ENCODE measurements around the gene RAB38.

Gene RAB38

DNA sequence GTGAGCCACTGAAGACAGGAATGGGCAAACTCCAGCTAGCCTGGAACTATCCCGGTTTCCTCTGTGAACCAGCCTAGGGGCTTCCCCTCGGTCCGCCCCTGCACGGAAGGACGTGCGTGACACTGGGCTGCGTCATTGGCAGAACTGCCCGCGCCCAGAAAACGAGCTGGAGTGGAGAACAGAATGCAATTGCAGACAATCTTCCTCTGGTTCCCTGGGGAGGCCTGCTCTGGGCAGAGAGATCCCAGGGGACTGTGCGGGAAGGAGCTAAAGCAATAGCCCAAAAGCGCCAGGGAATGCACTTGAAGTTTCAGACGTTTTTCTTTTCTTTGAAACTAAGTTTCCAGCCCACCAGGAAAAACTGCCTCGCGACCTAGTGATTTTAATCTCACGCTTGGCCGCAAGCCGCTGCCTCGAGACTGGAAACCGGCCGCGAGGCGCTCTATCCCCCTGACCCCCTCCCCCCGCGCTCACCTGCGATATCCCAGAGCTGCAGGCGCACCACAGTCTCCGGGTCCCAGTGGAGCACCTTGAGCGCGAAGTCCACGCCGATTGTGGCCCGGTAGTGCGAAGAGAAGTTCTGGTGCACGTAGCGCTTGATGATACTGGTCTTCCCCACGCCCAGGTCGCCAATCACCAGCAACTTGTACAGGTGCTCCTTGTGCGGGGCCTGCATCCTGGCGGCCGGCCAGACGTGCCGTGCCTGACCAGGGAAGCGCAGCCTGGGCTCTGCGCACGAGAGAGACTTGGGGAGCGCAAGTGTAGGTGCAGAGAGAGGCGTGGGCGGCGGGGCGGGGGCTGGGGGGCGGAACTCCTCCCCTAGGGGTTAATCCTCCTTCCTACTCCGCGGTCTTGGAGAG, at the start of gene RAB38:
Gene RAB38, minus strand, starts transcription at position 735 of the 860 bp plus-strand sequence. Its CDS starts 59 bp downstream, at position 676.
- peak; percentile 89 for DNase-seq

DNA sequence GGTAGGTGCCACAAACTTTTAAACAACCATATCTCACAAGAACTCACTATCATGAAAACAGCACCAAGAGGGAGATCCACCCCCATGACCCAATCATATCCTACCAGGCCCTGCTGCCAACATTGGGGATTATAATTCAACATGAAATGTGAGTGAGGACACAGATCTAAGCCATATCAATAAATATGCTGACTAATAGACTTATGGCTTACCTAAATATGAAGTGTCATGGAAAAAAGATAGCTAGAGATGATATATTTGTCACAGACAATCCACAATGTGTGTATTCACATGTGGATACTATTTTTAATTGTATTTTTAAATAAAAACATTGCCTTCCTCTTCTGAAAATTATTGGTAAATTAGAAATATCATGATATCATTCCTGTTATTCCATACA, 38.2 kb upstream of the RAB38 start:
- no peak for DNase-seq

DNA sequence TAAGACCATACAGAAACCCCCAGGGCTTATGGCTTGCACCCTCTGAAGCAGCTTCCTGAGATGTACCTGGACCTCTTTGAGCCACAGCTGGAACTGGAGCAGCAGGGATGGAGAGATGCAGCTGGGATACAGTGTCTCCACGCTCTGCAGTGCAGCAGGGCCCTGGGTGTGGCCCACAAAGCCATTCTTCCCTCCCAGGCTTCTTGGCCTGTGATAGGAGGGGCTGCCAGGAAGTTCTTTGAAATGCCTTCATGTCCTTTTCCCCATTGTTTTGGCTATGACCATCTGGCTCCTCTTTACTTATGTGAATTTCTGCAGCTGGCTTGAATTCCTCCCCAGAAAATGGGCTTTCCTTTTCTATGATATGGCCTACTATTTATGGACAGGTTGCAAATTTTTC, 37.1 kb upstream of the RAB38 start:
- no peak for DNase-seq

GRCh38 chr11:88208745-88209144, 33.5 kb upstream of the RAB38 start:
- DNase-seq: no peak

DNA sequence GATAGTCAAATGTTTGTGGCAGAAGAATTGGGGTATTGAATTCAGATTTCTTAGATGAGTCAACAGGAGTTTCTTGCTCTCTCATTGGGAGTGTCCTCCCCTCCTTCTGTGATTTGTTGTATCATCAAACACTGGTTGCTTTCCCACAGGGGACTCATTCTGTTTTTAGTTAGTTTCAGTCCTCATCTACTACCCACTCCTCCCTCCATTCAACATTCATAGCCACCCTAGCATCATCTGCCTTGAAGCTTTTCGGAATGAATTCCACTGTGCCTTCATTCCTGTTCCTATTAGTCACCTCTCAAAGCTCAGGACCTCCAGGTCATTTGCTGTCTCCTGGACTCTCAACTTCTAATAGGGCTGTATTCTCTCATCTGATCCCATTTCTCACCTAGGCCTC, 31.5 kb upstream of the RAB38 start:
- DNase-seq: peak; percentile 65

- DNase-seq: no peak
Observed at GRCh38 chr11:88204353-88204752, 29.1 kb upstream of the RAB38 start.

GRCh38 chr11:88203604-88204003, 28.4 kb upstream of the RAB38 start:
- DNase-seq: no peak

DNA sequence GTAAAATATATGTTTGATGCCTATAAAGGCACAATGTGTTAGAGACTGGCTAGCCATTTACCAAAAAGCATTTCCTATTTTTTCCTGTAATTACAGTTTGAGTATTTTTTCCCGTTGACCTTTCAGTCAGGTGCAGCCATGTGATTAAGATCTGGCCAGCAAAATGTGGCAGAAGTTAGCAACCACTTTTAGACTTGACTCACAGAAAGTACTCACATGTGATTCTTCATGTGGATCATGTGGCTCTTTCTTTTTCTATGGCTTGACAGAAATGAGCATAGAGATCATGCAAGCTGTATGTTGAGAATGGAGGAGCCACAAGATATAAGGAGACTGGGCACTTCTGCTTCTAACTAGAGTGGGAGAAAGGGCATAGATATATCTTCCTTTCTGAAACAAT, 27.3 kb upstream of the RAB38 start:
- DNase-seq: no peak

GRCh38 chr11:88196393-88196792, 21.1 kb upstream of the RAB38 start:
- no peak for DNase-seq

GRCh38 chr11:88195908-88196307, 20.7 kb upstream of the RAB38 start:
- DNase-seq: no peak

DNA sequence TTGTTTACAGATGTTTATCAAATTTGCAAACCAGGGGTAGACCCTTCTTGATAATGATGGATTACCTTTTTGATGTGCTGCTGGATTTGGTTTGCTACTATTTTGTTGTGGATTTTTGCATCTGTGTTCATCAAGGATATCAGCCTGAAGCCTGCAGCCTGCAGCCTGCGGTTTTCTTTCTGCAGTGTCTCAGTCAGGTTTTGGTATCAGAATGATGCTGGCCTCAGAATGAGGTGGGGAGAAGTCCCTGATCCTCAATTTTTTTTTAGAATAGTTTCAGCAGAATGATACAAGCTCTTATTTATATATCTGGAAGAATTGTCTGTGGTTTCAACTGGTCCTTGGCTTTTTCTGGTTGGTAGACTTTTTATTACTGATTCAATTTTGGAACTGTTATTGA, 19.7 kb upstream of the RAB38 start:
- DNase-seq: no peak

DNA sequence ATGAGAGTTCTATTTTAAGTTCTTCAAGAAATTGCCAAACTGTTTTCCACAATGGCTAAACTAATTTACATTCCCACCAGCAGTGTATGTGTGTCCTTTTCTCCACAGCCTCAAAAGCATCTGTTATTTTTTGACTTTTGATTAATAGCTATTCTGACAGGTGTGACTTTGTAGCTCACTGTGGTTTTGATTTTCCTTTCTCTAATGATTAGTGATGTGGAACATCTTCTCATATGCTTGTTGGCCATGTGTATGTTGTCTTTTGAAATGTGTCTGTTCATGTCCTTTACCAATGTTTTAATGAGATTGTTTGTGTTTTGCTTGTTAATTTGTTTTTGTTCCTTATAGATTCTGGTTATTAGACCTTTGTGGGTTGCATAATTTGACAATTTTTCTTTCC, 18.0 kb upstream of the RAB38 start:
- DNase-seq: no peak

DNA sequence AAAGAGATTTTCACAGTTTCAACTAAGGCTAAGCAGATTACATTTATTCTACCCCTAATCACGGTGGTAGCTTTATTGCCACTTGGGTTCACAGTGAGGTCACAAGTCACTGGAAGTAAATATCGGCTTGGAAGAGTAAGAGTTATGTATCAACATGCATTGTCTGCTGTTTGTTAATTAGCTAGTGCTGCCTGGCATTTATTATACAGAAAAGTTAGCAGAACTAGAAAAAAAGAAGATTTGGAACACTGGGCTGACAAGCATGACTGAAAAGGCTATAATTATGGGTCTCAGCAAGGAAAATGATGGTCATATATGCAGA, 13.7 kb upstream of the RAB38 start:
- DNase-seq: no peak

DNA sequence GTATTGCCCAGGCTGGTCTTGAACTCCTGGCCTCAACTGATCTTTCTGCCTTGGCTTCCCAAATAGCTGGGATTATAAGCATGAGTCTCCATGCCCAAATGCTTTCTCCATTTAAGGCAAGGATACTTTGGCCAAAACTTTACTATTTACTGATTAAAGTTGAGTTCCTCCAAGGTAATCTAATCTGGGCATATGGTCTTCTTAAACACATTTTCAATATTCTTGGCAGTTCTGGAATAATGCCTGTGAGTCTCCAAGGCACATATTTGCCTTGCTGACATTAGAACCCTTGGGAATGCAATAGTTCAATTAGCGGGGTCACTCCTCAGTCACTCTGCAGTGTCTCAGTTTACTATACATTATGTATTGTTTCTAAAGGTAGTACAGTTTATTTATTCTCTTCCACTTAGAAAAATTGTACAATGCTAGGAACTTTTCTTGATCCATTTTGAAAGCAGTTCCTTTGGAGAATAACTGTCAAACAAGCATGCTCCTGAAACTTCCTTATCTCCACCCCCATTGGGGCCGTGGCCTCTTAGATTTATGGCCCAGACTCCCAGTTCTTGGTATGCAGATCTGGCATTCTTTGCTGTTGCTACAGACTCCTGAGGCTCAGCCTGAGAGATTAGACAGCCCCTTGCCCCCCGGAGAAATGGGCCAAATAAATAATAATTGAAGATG, 13.1 kb upstream of the RAB38 start:
- peak; percentile 88 for DNase-seq

- no peak for DNase-seq
Observed at GRCh38 chr11:88183233-88183632, 8.0 kb upstream of the RAB38 start.

DNA sequence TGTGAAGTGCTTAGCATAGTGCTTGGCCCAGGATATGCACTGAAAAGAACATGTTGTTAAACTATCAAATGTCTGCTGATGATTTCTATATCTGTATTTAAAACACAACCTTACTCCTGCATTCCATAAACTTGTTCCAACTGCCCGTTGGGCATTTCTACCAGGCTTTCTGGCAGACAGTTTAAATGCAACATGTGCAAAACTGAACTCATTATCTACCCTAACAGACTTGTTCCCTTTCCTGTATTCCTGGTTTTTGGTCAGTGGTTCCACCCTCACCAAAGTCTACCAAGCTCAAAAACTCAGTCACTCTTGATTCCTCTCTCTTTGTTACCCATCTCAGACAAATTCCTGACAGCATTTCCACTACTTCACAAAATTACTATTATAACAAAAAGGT, 6.5 kb upstream of the RAB38 start:
- DNase-seq: no peak

- no peak for DNase-seq
Observed at GRCh38 chr11:88179971-88180629, 4.9 kb upstream of the RAB38 start.

DNA sequence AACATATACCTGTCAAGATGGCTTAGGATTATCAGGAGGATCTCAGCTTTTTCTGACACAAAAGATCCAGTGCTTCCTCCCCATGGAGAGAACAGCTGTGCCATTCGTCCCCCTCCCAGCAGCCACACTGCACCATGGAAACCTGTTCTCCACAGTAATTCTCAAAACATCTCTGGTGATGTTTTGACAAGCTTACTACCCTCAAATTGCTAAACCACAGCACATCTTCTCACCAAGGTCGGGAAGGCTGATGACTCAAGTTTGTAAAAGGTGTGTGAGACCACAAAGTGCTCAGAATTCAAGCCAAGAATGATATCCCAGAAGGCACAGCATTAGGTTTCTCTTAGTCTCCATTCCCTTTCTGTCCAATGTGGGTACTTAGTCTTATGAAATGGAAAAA, 3.9 kb upstream of the RAB38 start:
- no peak for DNase-seq

DNA sequence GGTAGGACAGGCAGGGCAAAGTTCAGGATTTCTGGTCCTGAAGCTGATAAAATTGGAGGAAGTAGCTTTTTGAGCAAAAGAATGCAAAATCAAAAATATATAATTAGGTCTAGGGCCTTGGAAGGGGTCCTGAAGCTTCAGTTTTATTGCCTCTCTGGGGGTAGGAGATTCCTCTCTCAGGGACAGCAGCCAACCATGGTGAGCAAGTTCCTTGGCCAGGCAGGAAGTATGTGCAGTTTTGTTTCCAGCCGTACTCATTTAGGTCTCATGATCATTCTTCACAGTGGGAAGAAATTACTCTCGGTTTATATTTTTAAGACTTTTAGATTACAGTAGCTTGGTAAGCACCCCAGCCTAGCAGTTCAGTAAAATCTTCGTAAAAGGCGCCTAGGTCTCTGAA, 2.9 kb upstream of the RAB38 start:
- no peak for DNase-seq

DNA sequence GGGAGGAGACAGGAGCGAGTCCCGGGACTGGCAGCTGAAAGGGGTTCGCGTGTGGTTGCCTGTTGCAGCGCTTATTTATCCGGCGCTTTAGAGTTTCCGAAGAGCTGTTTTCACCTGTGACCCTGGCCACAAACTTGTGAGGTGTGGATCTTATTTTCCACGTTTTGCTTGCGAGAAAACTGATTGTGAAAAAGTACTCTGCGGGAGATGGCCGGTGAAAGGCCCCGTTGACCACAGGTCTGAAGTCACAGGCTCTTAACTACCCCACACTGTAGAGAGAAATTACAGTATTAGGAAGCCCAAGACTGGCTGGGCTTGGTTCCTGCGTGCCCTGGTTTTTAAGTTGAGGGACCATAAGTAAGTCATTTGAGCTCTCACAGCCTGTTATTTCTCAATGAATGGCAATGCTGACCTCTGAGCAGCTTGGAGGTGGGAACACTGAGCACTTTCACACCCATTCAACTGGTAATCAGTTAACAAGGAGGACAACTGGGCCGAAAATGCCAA, 379 bp upstream of the RAB38 start:
- no peak for DNase-seq

DNA sequence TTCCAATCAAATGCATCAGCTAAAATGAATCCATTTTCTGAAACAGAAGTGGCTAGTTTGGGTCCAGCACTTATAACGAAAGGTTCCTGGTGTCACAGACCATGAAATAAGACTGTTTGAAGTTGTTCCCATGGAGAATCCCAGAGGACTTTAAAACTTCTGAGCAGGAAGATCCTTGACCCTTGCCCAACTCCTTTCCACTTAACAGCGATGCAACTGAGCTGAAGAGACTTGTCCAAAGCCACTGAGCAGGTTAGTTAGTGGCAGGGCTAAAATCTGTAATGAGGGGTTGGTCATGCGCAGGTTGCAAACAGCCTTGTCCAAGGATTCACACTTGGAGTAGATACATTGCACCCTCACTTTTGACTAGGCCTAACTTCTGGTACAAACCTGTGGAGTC, 1.3 kb downstream of the RAB38 start:
- DNase-seq: no peak

- peak; percentile 60 for DNase-seq
Observed at GRCh38 chr11:88171982-88172381, 3.3 kb downstream of the RAB38 start.

DNA sequence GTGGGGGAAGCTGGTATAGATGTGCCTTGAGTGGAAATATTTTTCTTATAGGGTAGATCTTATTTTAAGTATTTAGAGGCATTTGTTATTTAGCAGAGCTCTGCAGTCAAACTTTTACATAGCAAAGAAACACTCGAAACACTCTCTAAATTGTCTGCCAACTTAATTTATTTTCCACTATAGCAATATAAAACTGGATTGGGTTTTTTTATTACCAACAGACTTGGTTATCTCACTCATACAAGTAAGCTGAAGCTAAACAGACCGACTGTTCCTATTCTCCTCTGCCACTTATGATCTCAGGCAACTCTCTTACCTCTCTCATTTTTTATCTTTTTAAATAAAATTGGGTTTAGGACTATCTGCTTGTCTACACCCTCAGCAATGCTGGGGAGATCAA, 4.6 kb downstream of the RAB38 start:
- no peak for DNase-seq

GRCh38 chr11:88169881-88170280, 5.4 kb downstream of the RAB38 start:
- DNase-seq: no peak

All from islet precursor cell (in vitro differentiated cells).